Measurements from ENCODE around the gene ATAD2B. TPM values are rescaled to one million over a fixed set of nuclear protein-coding genes. Genes with fewer than 3 reads are reported as not detected.

Gene ATAD2B
- total RNA-seq, 2 donors from 2014 or later: 16.8 to 20.0 TPM

DNA sequence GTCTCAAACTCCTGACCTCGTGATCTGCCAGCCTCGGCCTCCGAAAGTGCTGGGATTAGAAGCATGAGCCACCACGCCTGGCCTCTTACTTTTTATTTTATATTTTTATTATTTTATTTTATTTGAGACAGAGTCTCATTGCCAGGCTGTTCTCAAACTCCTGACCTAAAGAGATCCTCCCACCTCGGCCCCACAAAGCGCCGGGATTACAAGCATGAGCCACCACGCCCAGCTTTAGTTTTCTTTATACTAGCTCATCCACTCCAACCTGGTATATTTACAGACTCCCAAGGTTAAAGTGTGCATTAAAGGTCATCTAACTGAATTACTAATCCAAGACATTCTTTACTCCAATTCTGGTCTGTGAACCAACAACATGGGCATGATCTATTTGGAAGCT is 26.8 kb downstream of the ATAD2B start:
- no peak for ATAC-seq
- no peak for TF ChIP-seq POLR2A (IDR thresholded peaks at IDR 0.05)
- TF ChIP-seq, protein P1, sequence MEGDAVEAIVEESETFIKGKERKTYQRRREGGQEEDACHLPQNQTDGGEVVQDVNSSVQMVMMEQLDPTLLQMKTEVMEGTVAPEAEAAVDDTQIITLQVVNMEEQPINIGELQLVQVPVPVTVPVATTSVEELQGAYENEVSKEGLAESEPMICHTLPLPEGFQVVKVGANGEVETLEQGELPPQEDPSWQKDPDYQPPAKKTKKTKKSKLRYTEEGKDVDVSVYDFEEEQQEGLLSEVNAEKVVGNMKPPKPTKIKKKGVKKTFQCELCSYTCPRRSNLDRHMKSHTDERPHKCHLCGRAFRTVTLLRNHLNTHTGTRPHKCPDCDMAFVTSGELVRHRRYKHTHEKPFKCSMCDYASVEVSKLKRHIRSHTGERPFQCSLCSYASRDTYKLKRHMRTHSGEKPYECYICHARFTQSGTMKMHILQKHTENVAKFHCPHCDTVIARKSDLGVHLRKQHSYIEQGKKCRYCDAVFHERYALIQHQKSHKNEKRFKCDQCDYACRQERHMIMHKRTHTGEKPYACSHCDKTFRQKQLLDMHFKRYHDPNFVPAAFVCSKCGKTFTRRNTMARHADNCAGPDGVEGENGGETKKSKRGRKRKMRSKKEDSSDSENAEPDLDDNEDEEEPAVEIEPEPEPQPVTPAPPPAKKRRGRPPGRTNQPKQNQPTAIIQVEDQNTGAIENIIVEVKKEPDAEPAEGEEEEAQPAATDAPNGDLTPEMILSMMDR (IDR thresholded peaks at IDR 0.05): no peak
- H3K27ac ChIP-seq: no peak overlapping the region
- no peaks in the 10 kb centered on the region for H3K9me3 ChIP-seq
- intact Hi-C loops (cut with DNase I): no loop called here
- no peak overlapping the region for H3K4me3 ChIP-seq
- no peaks in the 10 kb centered on the region for H3K36me3 ChIP-seq (replicated peaks in 1 of 2; ENCODE audit: insufficient read depth in 1 of 2, low read depth in 2 of 2)
- DNase-seq: no peak
- no peaks in the 10 kb centered on the region for H3K27me3 ChIP-seq
- WGBS, 2 donors: 96 to 99% methylated on average over 8 of the region's 8 CpGs
- H3K4me1 ChIP-seq: peaks cover 28% of the 10 kb centered on the region

DNA sequence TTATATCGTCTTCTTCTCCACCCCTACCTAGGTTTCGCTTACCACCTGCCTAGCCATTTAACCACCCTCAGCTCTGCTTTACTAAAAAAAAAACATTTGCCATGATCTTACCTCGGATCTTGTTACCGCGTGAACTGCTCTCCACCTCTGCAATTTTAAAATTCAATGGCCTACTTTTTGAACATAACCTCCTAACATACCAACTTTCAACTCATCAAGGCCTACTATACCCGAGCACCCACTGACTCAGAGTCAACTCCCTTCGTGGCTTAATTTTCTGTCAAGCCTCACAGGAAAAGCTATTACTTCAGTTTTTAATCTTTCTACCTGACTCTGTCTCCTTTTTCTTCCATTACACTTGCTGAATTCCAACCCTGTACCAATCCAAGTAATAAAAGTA is 55.7 kb downstream of the ATAD2B start:
- intact Hi-C loops (cut with DNase I): no loop called here
- TF ChIP-seq, protein P1 (IDR thresholded peaks at IDR 0.05): no peak
- TF ChIP-seq POLR2A (IDR thresholded peaks at IDR 0.05): no peak

DNA sequence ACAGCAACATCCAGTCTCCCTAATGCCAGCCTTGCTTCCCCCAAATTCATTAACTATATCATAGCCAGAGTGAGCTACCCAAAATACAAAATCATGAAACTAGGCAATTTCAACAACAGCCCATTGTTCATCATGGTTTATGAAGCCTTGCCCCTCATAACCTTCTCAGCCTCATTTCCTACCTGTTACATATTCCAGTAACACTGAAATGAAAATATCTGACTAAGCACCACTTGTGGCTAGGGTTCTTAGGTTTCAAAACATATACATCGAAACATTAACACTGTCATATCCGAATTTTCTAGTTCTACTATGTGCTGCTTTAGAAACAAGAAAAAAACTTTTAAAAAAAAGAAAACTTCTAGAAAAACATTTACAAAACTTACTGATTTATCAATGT is 59.5 kb downstream of the ATAD2B start:
- Histone ChIP-seq H3K9me3 (no peaks in the 10 kb centered on the region), H3K36me3 (replicated peaks in 1 of 2; ENCODE audit: insufficient read depth in 1 of 2, low read depth in 2 of 2) (peaks cover 0 to 5% of the 10 kb centered on the region in 2 donors)

More for the DNA sequence above, 55.7 kb downstream of the ATAD2B start:
- Histone ChIP-seq H3K4me1 (no peaks in the 10 kb centered on the region), H3K36me3 (replicated peaks in 1 of 2; ENCODE audit: insufficient read depth in 1 of 2, low read depth in 2 of 2) (peaks cover 0 to 8% of the 10 kb centered on the region in 2 donors), H3K27ac (no peak overlapping the region), H3K9me3 (no peaks in the 10 kb centered on the region), H3K27me3 (no peaks in the 10 kb centered on the region), H3K4me3 (no peak overlapping the region)
- DNase-seq (no peak), ATAC-seq (no peak)
- WGBS, 2 donors: 94 to 95% methylated on average over 7 of the region's 7 CpGs

DNA sequence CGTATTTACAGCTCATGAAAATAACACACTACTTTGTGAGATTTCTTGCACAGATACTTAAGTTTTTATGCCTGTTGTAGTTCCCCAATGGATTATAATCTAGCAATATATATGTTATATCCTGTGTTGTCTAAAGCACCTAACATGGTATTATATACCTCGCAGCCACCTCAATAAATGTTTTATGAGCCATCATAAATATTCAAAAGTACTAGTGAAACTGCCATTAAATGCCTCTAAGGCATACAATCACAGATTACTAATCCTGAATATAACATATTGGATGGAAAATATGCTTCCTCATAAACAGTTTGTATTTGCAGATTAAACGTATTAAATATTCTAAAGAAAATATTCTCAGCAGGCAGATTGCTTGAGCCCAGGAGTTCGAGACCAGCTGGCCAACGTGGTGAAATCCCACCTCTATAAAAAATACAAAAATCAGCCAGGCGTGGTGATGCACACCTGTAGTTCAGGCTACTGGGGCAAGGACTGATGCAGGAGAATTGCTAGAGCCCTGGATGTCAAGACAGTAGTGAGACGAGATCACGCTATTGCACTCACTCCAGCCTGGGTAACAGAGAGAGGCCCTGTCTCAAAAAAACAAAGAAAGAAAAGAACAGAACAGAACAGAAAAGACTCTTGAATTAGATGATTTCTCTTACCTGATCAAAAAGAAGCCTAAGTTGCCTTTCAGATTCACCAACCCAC is 64.1 kb downstream of the ATAD2B start:
- WGBS, 2 donors: 94% methylated on average over 8 of the region's 8 CpGs
- H3K9me3 ChIP-seq: no peaks in the 10 kb centered on the region
- intact Hi-C loops (cut with DNase I): no loop called here
- H3K4me3 ChIP-seq: no peak overlapping the region
- ATAC-seq: no peak
- TF ChIP-seq POLR2A (IDR thresholded peaks at IDR 0.05): no peak
- TF ChIP-seq, protein P1 (IDR thresholded peaks at IDR 0.05): no peak
- H3K36me3 ChIP-seq (replicated peaks in 1 of 2; ENCODE audit: insufficient read depth in 1 of 2, low read depth in 2 of 2): peaks cover 0 to 3% of the 10 kb centered on the region in 2 donors
- H3K27me3 ChIP-seq: no peaks in the 10 kb centered on the region
- no peak overlapping the region for H3K27ac ChIP-seq
- no peaks in the 10 kb centered on the region for H3K4me1 ChIP-seq
- no peak for DNase-seq

More for the DNA sequence above, 59.5 kb downstream of the ATAD2B start:
- H3K4me1 ChIP-seq: no peaks in the 10 kb centered on the region
- intact Hi-C loops (cut with DNase I): no loop called here
- ATAC-seq: no peak
- no peak overlapping the region for H3K4me3 ChIP-seq
- no peak overlapping the region for H3K27ac ChIP-seq
- DNase-seq: no peak
- TF ChIP-seq, protein P1 (IDR thresholded peaks at IDR 0.05): no peak
- no peak for TF ChIP-seq POLR2A (IDR thresholded peaks at IDR 0.05)
- whole genome bisulfite sequencing, 2 donors: 91 to 95% methylated on average over 2 of the region's 2 CpGs
- H3K27me3 ChIP-seq: no peaks in the 10 kb centered on the region

DNA sequence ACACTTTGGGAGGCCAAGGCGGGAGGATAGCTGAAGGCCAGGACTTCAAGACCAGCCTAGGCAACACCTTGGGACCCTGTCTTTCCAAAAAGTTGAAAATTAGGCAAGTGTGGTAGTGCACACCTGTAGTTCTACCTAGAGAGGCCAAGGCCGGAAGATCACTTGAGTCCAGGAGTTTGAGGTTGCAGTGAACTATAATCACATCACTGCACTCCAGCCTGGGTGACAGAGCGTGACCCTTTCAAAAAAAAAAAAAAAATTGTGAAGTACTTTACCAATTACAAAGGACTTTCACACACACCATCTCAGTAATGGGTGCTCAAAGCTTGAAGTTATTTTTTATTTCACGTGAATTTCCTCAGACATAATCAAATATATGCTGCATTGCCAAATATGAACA is 65.0 kb downstream of the ATAD2B start:
- H3K36me3 ChIP-seq (replicated peaks in 1 of 2; ENCODE audit: insufficient read depth in 1 of 2, low read depth in 2 of 2): peaks cover 0 to 3% of the 10 kb centered on the region in 2 donors
- no peaks in the 10 kb centered on the region for H3K9me3 ChIP-seq
- DNase-seq (no peak), ATAC-seq (no peak)
- no peak overlapping the region for H3K27ac ChIP-seq
- TF ChIP-seq, protein P1 (IDR thresholded peaks at IDR 0.05): no peak
- TF ChIP-seq POLR2A (IDR thresholded peaks at IDR 0.05): no peak
- no peak overlapping the region for H3K4me3 ChIP-seq
- no peaks in the 10 kb centered on the region for H3K27me3 ChIP-seq
- no peaks in the 10 kb centered on the region for H3K4me1 ChIP-seq
- intact Hi-C loops (cut with DNase I): no loop called here
- WGBS, 2 donors: 94 to 98% methylated on average over 4 of the region's 4 CpGs

All from body of pancreas (tissue), 4 donors.